IPS-20b (cell line): ENCODE measurements around the gene MEGF11.

Experiments used
- H3K27ac ChIP-seq: one replicate; pipeline ENCODE4 v1.5.1; 2013; ENCODE audit warnings: low read length
- H3K27me3 ChIP-seq: 2 replicates; pipeline ENCODE4 v1.6.1; 2013; ENCODE audit warnings: mild to moderate bottlenecking, low read length, inconsistent platforms; ENCODE audit not compliant: insufficient read depth
- H3K36me3 ChIP-seq: 2 replicates; pipeline ENCODE4 v1.6.1; 2013; ENCODE audit warnings: low read depth, mild to moderate bottlenecking, inconsistent platforms, low read length, moderate library complexity; ENCODE audit not compliant: insufficient read depth
- H3K4me1 ChIP-seq: 2 replicates; pipeline ENCODE4 v1.6.1; 2013; ENCODE audit warnings: mild to moderate bottlenecking, control low read depth, inconsistent platforms, low read length, moderate library complexity; ENCODE audit not compliant: insufficient read depth
- H3K4me3 ChIP-seq: 2 replicates; pipeline ENCODE4 v1.5.1; 2013; ENCODE audit warnings: mild to moderate bottlenecking, low read length, inconsistent platforms
- H3K9ac ChIP-seq: 2 replicates; pipeline ENCODE4 v1.6.1; 2013; ENCODE audit warnings: low read depth, mild to moderate bottlenecking, inconsistent platforms, low read length, moderate library complexity
- H3K9me3 ChIP-seq: 2 replicates; pipeline ENCODE4 v1.6.1; 2013; ENCODE audit warnings: mild to moderate bottlenecking, low read depth, low read length, inconsistent platforms; ENCODE audit not compliant: insufficient read depth

The MEGF11 gene

GRCh38 chr15:66290007-66290406 is 36.5 kb upstream of the MEGF11 start:
- Histone ChIP-seq H3K9ac (no peak overlapping the region), H3K27me3 (no peaks in the 10 kb centered on the region), H3K9me3 (no peaks in the 10 kb centered on the region), H3K27ac (no peak overlapping the region), H3K36me3 (no peaks in the 10 kb centered on the region), H3K4me3 (no peak overlapping the region), H3K4me1 (peaks cover 9% of the 10 kb centered on the region)

GRCh38 chr15:66288551-66289185 is 35.1 kb upstream of the MEGF11 start:
- H3K4me3 ChIP-seq, result no peak overlapping the region
- no peaks in the 10 kb centered on the region for H3K9me3 ChIP-seq
- H3K9ac ChIP-seq, result no peak overlapping the region
- no peaks in the 10 kb centered on the region for H3K4me1 ChIP-seq
- H3K27ac ChIP-seq, result no peak overlapping the region
- H3K36me3 ChIP-seq, result no peaks in the 10 kb centered on the region
- no peaks in the 10 kb centered on the region for H3K27me3 ChIP-seq

GRCh38 chr15:66288093-66288492 is 34.5 kb upstream of the MEGF11 start:
- Histone ChIP-seq H3K4me1 (no peaks in the 10 kb centered on the region), H3K27me3 (no peaks in the 10 kb centered on the region), H3K9ac (no peak overlapping the region), H3K27ac (no peak overlapping the region), H3K4me3 (no peak overlapping the region), H3K9me3 (no peaks in the 10 kb centered on the region), H3K36me3 (no peaks in the 10 kb centered on the region)

GRCh38 chr15:66287461-66288057 is 34.0 kb upstream of the MEGF11 start:
- Histone ChIP-seq H3K4me1 (no peaks in the 10 kb centered on the region), H3K36me3 (no peaks in the 10 kb centered on the region), H3K9ac (no peak overlapping the region), H3K4me3 (no peak overlapping the region), H3K27me3 (no peaks in the 10 kb centered on the region), H3K27ac (no peak overlapping the region), H3K9me3 (no peaks in the 10 kb centered on the region)

GRCh38 chr15:66285533-66286280 is 32.2 kb upstream of the MEGF11 start:
- Histone ChIP-seq H3K9me3 (no peaks in the 10 kb centered on the region), H3K27me3 (no peaks in the 10 kb centered on the region), H3K36me3 (no peaks in the 10 kb centered on the region), H3K27ac (no peak overlapping the region), H3K4me1 (no peaks in the 10 kb centered on the region), H3K9ac (no peak overlapping the region), H3K4me3 (no peak overlapping the region)

- H3K9me3 ChIP-seq, result no peaks in the 10 kb centered on the region
- no peak overlapping the region for H3K27ac ChIP-seq
- H3K4me1 ChIP-seq, result no peaks in the 10 kb centered on the region
- H3K27me3 ChIP-seq, result no peaks in the 10 kb centered on the region
- H3K9ac ChIP-seq, result no peak overlapping the region
- H3K4me3 ChIP-seq, result no peak overlapping the region
- no peaks in the 10 kb centered on the region for H3K36me3 ChIP-seq
These were observed 30.7 kb upstream of the MEGF11 start for GRCh38 chr15:66284271-66284670.

GRCh38 chr15:66278671-66279070 is 25.1 kb upstream of the MEGF11 start:
- Histone ChIP-seq H3K9ac (no peak overlapping the region), H3K27me3 (no peaks in the 10 kb centered on the region), H3K27ac (no peak overlapping the region), H3K4me1 (no peaks in the 10 kb centered on the region; the same call in 1 of the 2 replicates), H3K9me3 (no peaks in the 10 kb centered on the region), H3K4me3 (no peak overlapping the region), H3K36me3 (no peaks in the 10 kb centered on the region)

- Histone ChIP-seq H3K27ac (no peak overlapping the region), H3K9ac (no peak overlapping the region), H3K27me3 (no peaks in the 10 kb centered on the region), H3K9me3 (no peaks in the 10 kb centered on the region), H3K4me1 (no peaks in the 10 kb centered on the region; the same call in 1 of the 2 replicates), H3K4me3 (no peak overlapping the region), H3K36me3 (no peaks in the 10 kb centered on the region)
These were observed 24.5 kb upstream of the MEGF11 start for GRCh38 chr15:66278056-66278455.

- Histone ChIP-seq H3K9ac (no peak overlapping the region), H3K27me3 (no peaks in the 10 kb centered on the region)
These were observed 23.0 kb upstream of the MEGF11 start for GRCh38 chr15:66276546-66276945.

GRCh38 chr15:66275352-66275751 is 21.8 kb upstream of the MEGF11 start:
- Histone ChIP-seq H3K27me3 (no peaks in the 10 kb centered on the region), H3K9me3 (no peaks in the 10 kb centered on the region), H3K4me1 (no peaks in the 10 kb centered on the region; the same call in 1 of the 2 replicates), H3K4me3 (no peak overlapping the region), H3K27ac (no peak overlapping the region), H3K9ac (no peak overlapping the region), H3K36me3 (no peaks in the 10 kb centered on the region)

More at GRCh38 chr15:66276546-66276945, 23.0 kb upstream of the MEGF11 start:
- H3K4me3 ChIP-seq, result no peak overlapping the region
- no peaks in the 10 kb centered on the region; the same call in 1 of the 2 replicates for H3K4me1 ChIP-seq
- H3K27ac ChIP-seq, result no peak overlapping the region
- no peaks in the 10 kb centered on the region for H3K9me3 ChIP-seq
- H3K36me3 ChIP-seq, result no peaks in the 10 kb centered on the region

- H3K4me1 ChIP-seq, result peaks cover 4% of the 10 kb centered on the region; the same call in 1 of the 2 replicates
- H3K9me3 ChIP-seq, result no peaks in the 10 kb centered on the region
- H3K9ac ChIP-seq, result no peak overlapping the region
- H3K36me3 ChIP-seq, result no peaks in the 10 kb centered on the region
- no peaks in the 10 kb centered on the region for H3K27me3 ChIP-seq
- no peak overlapping the region for H3K27ac ChIP-seq
- no peak overlapping the region for H3K4me3 ChIP-seq
These were observed 17.4 kb upstream of the MEGF11 start for GRCh38 chr15:66270932-66271331.
